Endodermal cell (in vitro differentiated cells): ENCODE data around the gene FOXL2NB. TPM values are rescaled to one million over a fixed set of nuclear protein-coding genes. Genes with fewer than 3 reads are reported as not detected.

Source experiments
- DNase-seq: peaks from one replicate; pipeline ENCODE4 v3.0.0-alpha.2; 2017
- H3K27ac ChIP-seq: 2 replicates; pipeline ENCODE4 v1.5.1; 2013; ENCODE audit warnings: mild to moderate bottlenecking, low read depth, low read length, moderate library complexity
- H3K27me3 ChIP-seq: 2 replicates; pipeline ENCODE4 v1.6.1; 2013; ENCODE audit warnings: mild to moderate bottlenecking, low read length, moderate library complexity; ENCODE audit not compliant: insufficient read depth, control insufficient read depth, poor library complexity, severe bottlenecking
- H3K36me3 ChIP-seq: 2 replicates; pipeline ENCODE4 v1.7.0; 2013; ENCODE audit warnings: mild to moderate bottlenecking, low read length, moderate library complexity; ENCODE audit not compliant: control insufficient read depth, insufficient read depth
- H3K4me1 ChIP-seq: one replicate; pipeline ENCODE4 v1.7.0; 2013; ENCODE audit warnings: low read length; ENCODE audit not compliant: control insufficient read depth, insufficient read depth
- H3K4me3 ChIP-seq: 2 replicates; pipeline ENCODE4 v1.5.1; 2013; ENCODE audit warnings: mild to moderate bottlenecking, low read length, moderate library complexity
- H3K9ac ChIP-seq: 2 replicates; pipeline ENCODE4 v1.6.1; 2013; ENCODE audit warnings: mild to moderate bottlenecking, low read length, moderate library complexity; ENCODE audit not compliant: poor library complexity, severe bottlenecking; ENCODE audit errors: extremely low read depth
- H3K9me3 ChIP-seq: 2 replicates; pipeline ENCODE4 v1.6.1; 2013; ENCODE audit warnings: mild to moderate bottlenecking, low read length, moderate library complexity; ENCODE audit not compliant: control insufficient read depth
- H3K27ac Mint-ChIP-seq: 2 replicates; pipeline ENCODE4 v1.8.0; 2020; ENCODE audit warnings: mixed read lengths
- H3K27me3 Mint-ChIP-seq: 2 replicates; pipeline ENCODE4 v1.8.0; 2021; ENCODE audit warnings: mild to moderate bottlenecking, mixed read lengths; ENCODE audit not compliant: insufficient read depth
- H3K36me3 Mint-ChIP-seq: 2 replicates; pipeline ENCODE4 v1.8.0; 2020; ENCODE audit warnings: low read depth, mixed read lengths
- H3K4me1 Mint-ChIP-seq: 2 replicates; pipeline ENCODE4 v1.8.0; 2020; ENCODE audit warnings: mixed read lengths
- H3K4me3 Mint-ChIP-seq: 2 replicates; pipeline ENCODE4 v1.8.0; 2020; ENCODE audit warnings: mild to moderate bottlenecking, moderate library complexity, mixed read lengths
- H3K9me3 Mint-ChIP-seq: 2 replicates; pipeline ENCODE4 v1.8.0; 2020; ENCODE audit warnings: mild to moderate bottlenecking, mixed read lengths
- CTCF ChIP-seq: fragments of 200-600 bp; sonication (generic); conservative IDR thresholded peaks from 2 replicates; pipeline ENCODE4 v1.5.0; 2021; ENCODE audit warnings: antibody characterized with exemption, mild to moderate bottlenecking
- WGBS, 2 experiments: methylation state at CpG; one replicate each; pipeline versions ENCODE4 v1.1.5 to v1.1.7; 2013; ENCODE audit warnings: missing lambda C conversion rate in 2 of 2, mixed read lengths in 1 of 2; ENCODE audit not compliant: insufficient coverage in 1 of 2, insufficient read length in 1 of 2; 5-methylcytosine and 5-hydroxymethylcytosine counted together
- total RNA-seq, 2 donors: library from RNA; stranded (reverse); fragmentation: NEBNext Ultra II Directional in 1 of 2; extraction: Animal tissue kit (Norgen Biotek cat#: 25700) in 1 of 2; gene quantifications; 2 replicates in 1 of 2; 3 replicates in 1 of 2; pipeline ENCODE4 v1.2.1, GENCODE V29; 2021

The FOXL2NB gene
- total RNA-seq, 2 donors from 2014 or later = 0.24 to 0.40 TPM

- peaks cover 19% of the 10 kb centered on the region for H3K9me3 ChIP-seq
- no peaks in the 10 kb centered on the region for H3K36me3 ChIP-seq
- no peaks in the 10 kb centered on the region for H3K4me1 ChIP-seq
- H3K27ac ChIP-seq = no peak overlapping the region
- 75 to 88% methylated on average over 1 to 8 of the region's 8 CpGs for WGBS, 2 experiments
- H3K4me1 Mint-ChIP-seq = no peaks in the 10 kb centered on the region
- no peak overlapping the region for H3K4me3 Mint-ChIP-seq
- no peaks in the 10 kb centered on the region for H3K36me3 Mint-ChIP-seq
- peak; percentile 59 for DNase-seq
- no peak for TF ChIP-seq CTCF
- no peak overlapping the region for H3K9ac ChIP-seq
- no peak overlapping the region for H3K4me3 ChIP-seq
- no peak overlapping the region for H3K27ac Mint-ChIP-seq
- H3K9me3 Mint-ChIP-seq = peaks cover 23% of the 10 kb centered on the region
- H3K27me3 Mint-ChIP-seq = peaks cover 50% of the 10 kb centered on the region
- H3K27me3 ChIP-seq = peaks cover 12% of the 10 kb centered on the region
Observed at GRCh38 chr3:138962854-138963560, 16.0 kb downstream of the FOXL2NB start.

- no peak for DNase-seq
- H3K27ac ChIP-seq = no peak overlapping the region
- peaks cover 19% of the 10 kb centered on the region for H3K9me3 ChIP-seq
- TF ChIP-seq CTCF = no peak
- no peak overlapping the region for H3K4me3 ChIP-seq
- 86% methylated on average over 2 of the region's 2 CpGs; no CpG with 5 or more reads in 1 of the 2 experiments for WGBS, 2 experiments
- Mint-ChIP-seq H3K27me3 (peaks cover 43% of the 10 kb centered on the region), H3K27ac (no peak overlapping the region), H3K36me3 (no peaks in the 10 kb centered on the region), H3K4me1 (no peaks in the 10 kb centered on the region), H3K9me3 (peaks cover 23% of the 10 kb centered on the region), H3K4me3 (no peak overlapping the region)
- peaks cover 6% of the 10 kb centered on the region for H3K27me3 ChIP-seq
- no peaks in the 10 kb centered on the region for H3K36me3 ChIP-seq
- H3K9ac ChIP-seq = no peak overlapping the region
- no peaks in the 10 kb centered on the region for H3K4me1 ChIP-seq
Observed at GRCh38 chr3:138964264-138964663, 17.2 kb downstream of the FOXL2NB start.

GRCh38 chr3:138964923-138965322 is 17.9 kb downstream of the FOXL2NB start:
- no peaks in the 10 kb centered on the region for H3K4me1 ChIP-seq
- H3K4me3 ChIP-seq = no peak overlapping the region
- no peak overlapping the region for H3K9ac ChIP-seq
- H3K27me3 Mint-ChIP-seq = peaks cover 41% of the 10 kb centered on the region
- H3K36me3 Mint-ChIP-seq = no peaks in the 10 kb centered on the region
- no peaks in the 10 kb centered on the region for H3K36me3 ChIP-seq
- TF ChIP-seq CTCF = no peak
- no peaks in the 10 kb centered on the region for H3K4me1 Mint-ChIP-seq
- H3K27ac Mint-ChIP-seq = no peak overlapping the region
- H3K9me3 ChIP-seq = peaks cover 19% of the 10 kb centered on the region
- H3K27me3 ChIP-seq = peaks cover 4% of the 10 kb centered on the region
- H3K4me3 Mint-ChIP-seq = no peak overlapping the region
- no peak overlapping the region for H3K27ac ChIP-seq
- peaks cover 23% of the 10 kb centered on the region for H3K9me3 Mint-ChIP-seq
- no peak for DNase-seq
